Mesodermal cell (in vitro differentiated cells): ENCODE results near the gene TPST1.

Source experiments
- H3K27ac ChIP-seq: 2 replicates; pipeline ENCODE4 v1.7.0; 2013; ENCODE audit warnings: mild to moderate bottlenecking, low read depth, low read length, moderate library complexity; ENCODE audit not compliant: severe bottlenecking
- H3K36me3 ChIP-seq: 2 replicates; pipeline ENCODE4 v1.7.1; 2013; ENCODE audit warnings: mild to moderate bottlenecking, low read length, moderate library complexity; ENCODE audit not compliant: control insufficient read depth, insufficient read depth
- H3K4me1 ChIP-seq: one replicate; pipeline ENCODE4 v1.7.1; 2013; ENCODE audit warnings: mild to moderate bottlenecking, low read length; ENCODE audit not compliant: insufficient read depth, control insufficient read depth, poor library complexity, severe bottlenecking
- H3K4me3 ChIP-seq: 2 replicates; pipeline ENCODE4 v1.7.0; 2013; ENCODE audit warnings: low read length, control low read depth, mild to moderate bottlenecking; ENCODE audit not compliant: insufficient read depth, poor library complexity, severe bottlenecking; ENCODE audit errors: extremely low read depth
- H3K9me3 ChIP-seq: 2 replicates; pipeline ENCODE4 v1.7.1; 2013; ENCODE audit warnings: mild to moderate bottlenecking, low read length, moderate library complexity; ENCODE audit not compliant: control insufficient read depth
- WGBS, 2 experiments: methylation state at CpG; one replicate each; pipeline ENCODE4 v1.1.5; 2013; ENCODE audit warnings: missing lambda C conversion rate in 2 of 2; ENCODE audit not compliant: insufficient coverage in 2 of 2; 5-methylcytosine and 5-hydroxymethylcytosine counted together

Gene TPST1

GRCh38 chr7:66330961-66331360 lies 125.8 kb downstream of the TPST1 start:
- 83 to 100% methylated on average over 1 of the region's 1 CpG for WGBS, 2 experiments
- no peak overlapping the region for H3K27ac ChIP-seq
- peaks cover 3% of the 10 kb centered on the region for H3K4me1 ChIP-seq
- no peaks in the 10 kb centered on the region for H3K36me3 ChIP-seq
- H3K4me3 ChIP-seq, result no peak overlapping the region
- H3K9me3 ChIP-seq, result no peaks in the 10 kb centered on the region

GRCh38 chr7:66331883-66332282 lies 126.7 kb downstream of the TPST1 start:
- 92 to 93% methylated on average over 3 to 5 of the region's 6 CpGs for WGBS, 2 experiments
- H3K9me3 ChIP-seq, result peaks cover 8% of the 10 kb centered on the region
- no peaks in the 10 kb centered on the region for H3K4me1 ChIP-seq
- no peak overlapping the region for H3K27ac ChIP-seq
- no peaks in the 10 kb centered on the region for H3K36me3 ChIP-seq
- no peak overlapping the region for H3K4me3 ChIP-seq

- no peak overlapping the region for H3K4me3 ChIP-seq
- H3K9me3 ChIP-seq, result peaks cover 8% of the 10 kb centered on the region
- no peak overlapping the region for H3K27ac ChIP-seq
- no peaks in the 10 kb centered on the region for H3K4me1 ChIP-seq
- no peaks in the 10 kb centered on the region for H3K36me3 ChIP-seq
- no CpG with 5 or more reads among the region's 1 CpG for WGBS, 2 experiments
These were observed 128.3 kb downstream of the TPST1 start for GRCh38 chr7:66333443-66333842.

GRCh38 chr7:66335318-66335717 lies 130.2 kb downstream of the TPST1 start:
- H3K4me3 ChIP-seq, result no peak overlapping the region
- H3K27ac ChIP-seq, result no peak overlapping the region
- no peaks in the 10 kb centered on the region for H3K36me3 ChIP-seq
- H3K4me1 ChIP-seq, result no peaks in the 10 kb centered on the region
- WGBS, 2 experiments, result 97 to 100% methylated on average over 4 to 6 of the region's 6 CpGs
- H3K9me3 ChIP-seq, result peaks cover 20% of the 10 kb centered on the region

GRCh38 chr7:66336760-66337159 lies 131.6 kb downstream of the TPST1 start:
- H3K4me3 ChIP-seq, result no peak overlapping the region
- peaks cover 25% of the 10 kb centered on the region for H3K9me3 ChIP-seq
- H3K27ac ChIP-seq, result no peak overlapping the region
- no peaks in the 10 kb centered on the region for H3K36me3 ChIP-seq
- H3K4me1 ChIP-seq, result no peaks in the 10 kb centered on the region

GRCh38 chr7:66339141-66339540 lies 134.0 kb downstream of the TPST1 start:
- H3K27ac ChIP-seq, result no peak overlapping the region
- no CpG with 5 or more reads among the region's 1 CpG for WGBS, 2 experiments
- no peaks in the 10 kb centered on the region for H3K36me3 ChIP-seq
- no peak overlapping the region for H3K4me3 ChIP-seq
- H3K9me3 ChIP-seq, result peaks cover 25% of the 10 kb centered on the region
- no peaks in the 10 kb centered on the region for H3K4me1 ChIP-seq

- H3K9me3 ChIP-seq, result peaks cover 18% of the 10 kb centered on the region
- H3K4me3 ChIP-seq, result no peak overlapping the region
- no peaks in the 10 kb centered on the region for H3K4me1 ChIP-seq
- H3K36me3 ChIP-seq, result no peaks in the 10 kb centered on the region
- WGBS, 2 experiments, result 100% methylated on average over 1 of the region's 1 CpG
- no peak overlapping the region for H3K27ac ChIP-seq
These were observed 139.0 kb downstream of the TPST1 start for GRCh38 chr7:66344166-66344565.

GRCh38 chr7:66348531-66348930 lies 143.4 kb downstream of the TPST1 start:
- H3K9me3 ChIP-seq, result peaks cover 5% of the 10 kb centered on the region
- no peaks in the 10 kb centered on the region for H3K4me1 ChIP-seq
- H3K36me3 ChIP-seq, result no peaks in the 10 kb centered on the region
- no peak overlapping the region for H3K27ac ChIP-seq
- H3K4me3 ChIP-seq, result no peak overlapping the region
- WGBS, 2 experiments, result 70 to 81% methylated on average over 2 of the region's 4 CpGs

GRCh38 chr7:66348959-66349358 lies 143.8 kb downstream of the TPST1 start:
- H3K4me1 ChIP-seq, result no peaks in the 10 kb centered on the region
- peaks cover 5% of the 10 kb centered on the region for H3K9me3 ChIP-seq
- H3K4me3 ChIP-seq, result no peak overlapping the region
- 86 to 91% methylated on average over 6 of the region's 6 CpGs for WGBS, 2 experiments
- H3K27ac ChIP-seq, result no peak overlapping the region
- no peaks in the 10 kb centered on the region for H3K36me3 ChIP-seq

GRCh38 chr7:66352071-66352470 lies 146.9 kb downstream of the TPST1 start:
- Histone ChIP-seq H3K9me3 (peaks cover 4% of the 10 kb centered on the region), H3K36me3 (no peaks in the 10 kb centered on the region), H3K4me1 (peaks cover 9% of the 10 kb centered on the region), H3K27ac (no peak overlapping the region), H3K4me3 (no peak overlapping the region)
- 40 to 50% methylated on average over 3 to 4 of the region's 4 CpGs for WGBS, 2 experiments

- 99 to 100% methylated on average over 5 of the region's 5 CpGs for WGBS, 2 experiments
- no peak overlapping the region for H3K27ac ChIP-seq
These were observed 148.4 kb downstream of the TPST1 start for GRCh38 chr7:66353547-66353946.

GRCh38 chr7:66355756-66356155 lies 150.6 kb downstream of the TPST1 start:
- H3K4me3 ChIP-seq, result no peak overlapping the region
- no peaks in the 10 kb centered on the region for H3K9me3 ChIP-seq
- H3K36me3 ChIP-seq, result no peaks in the 10 kb centered on the region
- peaks cover 9% of the 10 kb centered on the region for H3K4me1 ChIP-seq
- no CpG with 5 or more reads among the region's 4 CpGs for WGBS, 2 experiments
- H3K27ac ChIP-seq, result no peak overlapping the region

More at GRCh38 chr7:66353547-66353946, 148.4 kb downstream of the TPST1 start:
- Histone ChIP-seq H3K4me1 (peaks cover 9% of the 10 kb centered on the region), H3K4me3 (no peak overlapping the region), H3K36me3 (no peaks in the 10 kb centered on the region), H3K9me3 (no peaks in the 10 kb centered on the region)
